ENCODE measurements around the gene ANKRD35.

DNA sequence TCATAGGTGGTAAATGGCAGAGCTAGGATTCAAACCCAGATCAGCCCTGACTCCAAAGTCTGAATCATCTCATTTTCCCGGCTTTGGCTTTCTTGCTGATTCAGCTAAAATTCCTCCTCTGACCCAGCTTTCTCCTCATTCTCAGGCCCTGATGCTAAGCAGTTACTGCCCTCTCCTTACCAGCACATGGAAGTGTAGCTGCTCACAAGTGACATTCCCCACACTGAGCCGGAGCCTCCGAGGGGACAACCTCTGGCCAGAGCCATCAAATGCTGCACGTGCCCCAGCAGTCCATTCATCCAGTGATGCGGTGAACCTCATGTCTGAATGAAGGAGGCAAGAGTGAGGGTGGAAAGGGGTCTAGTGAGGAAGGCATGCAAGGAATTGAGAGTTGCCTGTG lies 13.1 kb upstream of the ANKRD35 start:
- TF ChIP-seq, protein P1, sequence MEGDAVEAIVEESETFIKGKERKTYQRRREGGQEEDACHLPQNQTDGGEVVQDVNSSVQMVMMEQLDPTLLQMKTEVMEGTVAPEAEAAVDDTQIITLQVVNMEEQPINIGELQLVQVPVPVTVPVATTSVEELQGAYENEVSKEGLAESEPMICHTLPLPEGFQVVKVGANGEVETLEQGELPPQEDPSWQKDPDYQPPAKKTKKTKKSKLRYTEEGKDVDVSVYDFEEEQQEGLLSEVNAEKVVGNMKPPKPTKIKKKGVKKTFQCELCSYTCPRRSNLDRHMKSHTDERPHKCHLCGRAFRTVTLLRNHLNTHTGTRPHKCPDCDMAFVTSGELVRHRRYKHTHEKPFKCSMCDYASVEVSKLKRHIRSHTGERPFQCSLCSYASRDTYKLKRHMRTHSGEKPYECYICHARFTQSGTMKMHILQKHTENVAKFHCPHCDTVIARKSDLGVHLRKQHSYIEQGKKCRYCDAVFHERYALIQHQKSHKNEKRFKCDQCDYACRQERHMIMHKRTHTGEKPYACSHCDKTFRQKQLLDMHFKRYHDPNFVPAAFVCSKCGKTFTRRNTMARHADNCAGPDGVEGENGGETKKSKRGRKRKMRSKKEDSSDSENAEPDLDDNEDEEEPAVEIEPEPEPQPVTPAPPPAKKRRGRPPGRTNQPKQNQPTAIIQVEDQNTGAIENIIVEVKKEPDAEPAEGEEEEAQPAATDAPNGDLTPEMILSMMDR (IDR thresholded peaks at IDR 0.05) = no peak
- TF ChIP-seq POLR2A (IDR thresholded peaks at IDR 0.05) = no peak

Measured in adrenal gland (tissue), 5 donors.